ENCODE results near the gene RNF144A. TPM values are rescaled to one million over a fixed set of nuclear protein-coding genes. Genes with fewer than 3 reads are reported as not detected.

Gene RNF144A
- total and polyA plus RNA-seq, 2 donors (not counting 1 experiment from before 2014, with no cell fraction given): 0.17 to 0.24 TPM

DNA sequence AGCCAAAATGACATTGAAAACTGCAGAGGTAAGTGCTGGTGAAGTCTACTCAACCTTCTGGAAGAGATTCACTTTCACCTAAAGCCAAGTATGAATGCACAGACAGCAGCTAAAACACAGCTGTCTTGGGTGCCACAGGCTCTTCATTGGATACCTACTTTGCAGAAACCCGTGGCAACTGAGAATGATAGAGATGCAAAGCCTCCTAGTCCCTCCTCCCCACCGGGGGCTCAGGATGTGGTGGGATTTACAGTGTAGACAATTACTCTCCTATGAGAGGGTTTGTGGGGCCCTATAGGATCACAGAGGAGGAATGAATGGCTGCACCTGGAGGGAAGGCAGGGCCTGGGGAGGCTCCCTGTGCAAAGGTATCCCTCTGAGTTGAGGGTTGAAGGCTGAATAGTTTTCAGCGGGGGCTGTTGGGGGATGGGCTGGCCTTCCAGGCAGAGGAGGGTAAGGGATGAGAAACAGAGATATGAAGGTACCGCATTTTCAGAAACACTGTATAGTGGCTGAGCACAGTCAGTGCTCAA, 131.6 kb downstream of the RNF144A start:
- Histone ChIP-seq H4K20me1 (ENCODE audit: control insufficient read depth, extremely low read depth, insufficient read depth, low read length) (no peaks in the 10 kb centered on the region), H3K9me3 (ENCODE audit: control insufficient read depth, insufficient read depth, low read depth, low read length) (no peaks in the 10 kb centered on the region), H3K4me3 (replicated peaks in 1 of 4; ENCODE audit: control extremely low read depth in 1 of 4, insufficient read depth in 1 of 4, low read depth in 3 of 4, low read length in 4 of 4) (no peak overlapping the region), H3K4me2 (ENCODE audit: extremely low read depth, insufficient read depth, low read length) (no peak overlapping the region), H3K4me1 (ENCODE audit: control insufficient read depth, extremely low read depth, insufficient read depth, low read length) (no peaks in the 10 kb centered on the region), H2AFZ (ENCODE audit: low read length) (no peak overlapping the region), H3K36me3 (ENCODE audit: control insufficient read depth, insufficient read depth, low read length) (no peaks in the 10 kb centered on the region), H3K27ac (ENCODE audit: insufficient read depth, low read length) (no peak overlapping the region), H3K79me2 (ENCODE audit: control insufficient read depth, insufficient read depth, low read length) (no peaks in the 10 kb centered on the region), H3K27me3 (ENCODE audit: control insufficient read depth, insufficient read depth, low read length) (no peaks in the 10 kb centered on the region), H3K9ac (ENCODE audit: insufficient read depth, low read length) (no peak overlapping the region)
- DNase-seq (ENCODE audit: low read depth in 2 of 2): no peak
- TF ChIP-seq EZH2 (IDR thresholded peaks at IDR 0.05; ENCODE audit: low read length, missing control alignments): no peak
- TF ChIP-seq, protein P1, sequence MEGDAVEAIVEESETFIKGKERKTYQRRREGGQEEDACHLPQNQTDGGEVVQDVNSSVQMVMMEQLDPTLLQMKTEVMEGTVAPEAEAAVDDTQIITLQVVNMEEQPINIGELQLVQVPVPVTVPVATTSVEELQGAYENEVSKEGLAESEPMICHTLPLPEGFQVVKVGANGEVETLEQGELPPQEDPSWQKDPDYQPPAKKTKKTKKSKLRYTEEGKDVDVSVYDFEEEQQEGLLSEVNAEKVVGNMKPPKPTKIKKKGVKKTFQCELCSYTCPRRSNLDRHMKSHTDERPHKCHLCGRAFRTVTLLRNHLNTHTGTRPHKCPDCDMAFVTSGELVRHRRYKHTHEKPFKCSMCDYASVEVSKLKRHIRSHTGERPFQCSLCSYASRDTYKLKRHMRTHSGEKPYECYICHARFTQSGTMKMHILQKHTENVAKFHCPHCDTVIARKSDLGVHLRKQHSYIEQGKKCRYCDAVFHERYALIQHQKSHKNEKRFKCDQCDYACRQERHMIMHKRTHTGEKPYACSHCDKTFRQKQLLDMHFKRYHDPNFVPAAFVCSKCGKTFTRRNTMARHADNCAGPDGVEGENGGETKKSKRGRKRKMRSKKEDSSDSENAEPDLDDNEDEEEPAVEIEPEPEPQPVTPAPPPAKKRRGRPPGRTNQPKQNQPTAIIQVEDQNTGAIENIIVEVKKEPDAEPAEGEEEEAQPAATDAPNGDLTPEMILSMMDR (conservative IDR thresholded peaks at IDR 0.05 in 1 of 2, IDR thresholded peaks at IDR 0.05 in 1 of 2; ENCODE audit: low read depth in 1 of 2, low read length in 2 of 2): no peak

DNA sequence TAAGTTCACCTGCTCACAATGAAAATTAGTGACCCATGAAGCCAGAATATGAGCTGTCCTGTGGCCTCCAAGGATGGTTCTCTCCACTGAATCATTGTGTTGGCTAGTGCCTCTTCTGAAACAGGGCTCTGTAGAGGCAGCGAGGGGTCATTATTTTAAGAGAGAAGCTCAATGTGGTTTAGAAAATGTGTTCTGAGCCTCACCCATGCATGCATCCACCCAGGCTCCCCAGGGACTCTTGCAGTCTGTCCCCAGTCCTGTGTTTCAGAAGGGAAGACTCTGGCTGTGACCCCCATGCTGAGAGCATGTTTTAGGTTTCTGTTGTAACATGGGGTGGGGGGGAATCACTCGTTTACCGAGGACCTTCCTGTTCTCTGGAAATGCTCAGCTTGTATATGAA, 135.2 kb downstream of the RNF144A start:
- no peak for DNase-seq (ENCODE audit: low read depth in 2 of 2)
- Histone ChIP-seq H3K4me2 (ENCODE audit: extremely low read depth, insufficient read depth, low read length) (no peak overlapping the region), H3K27ac (ENCODE audit: insufficient read depth, low read length) (no peak overlapping the region), H3K9me3 (ENCODE audit: control insufficient read depth, insufficient read depth, low read depth, low read length) (no peaks in the 10 kb centered on the region), H3K4me1 (ENCODE audit: control insufficient read depth, extremely low read depth, insufficient read depth, low read length) (no peaks in the 10 kb centered on the region), H3K36me3 (ENCODE audit: control insufficient read depth, insufficient read depth, low read length) (no peaks in the 10 kb centered on the region), H3K9ac (ENCODE audit: insufficient read depth, low read length) (no peak overlapping the region), H4K20me1 (ENCODE audit: control insufficient read depth, extremely low read depth, insufficient read depth, low read length) (no peaks in the 10 kb centered on the region), H3K4me3 (replicated peaks in 1 of 4; ENCODE audit: control extremely low read depth in 1 of 4, insufficient read depth in 1 of 4, low read depth in 3 of 4, low read length in 4 of 4) (no peak overlapping the region), H3K79me2 (ENCODE audit: control insufficient read depth, insufficient read depth, low read length) (no peaks in the 10 kb centered on the region), H3K27me3 (ENCODE audit: control insufficient read depth, insufficient read depth, low read length) (no peaks in the 10 kb centered on the region), H2AFZ (ENCODE audit: low read length) (no peak overlapping the region)
- no peak for TF ChIP-seq EZH2 (IDR thresholded peaks at IDR 0.05; ENCODE audit: low read length, missing control alignments)
- TF ChIP-seq, protein P1 (conservative IDR thresholded peaks at IDR 0.05 in 1 of 2, IDR thresholded peaks at IDR 0.05 in 1 of 2; ENCODE audit: low read depth in 1 of 2, low read length in 2 of 2): no peak

DNA sequence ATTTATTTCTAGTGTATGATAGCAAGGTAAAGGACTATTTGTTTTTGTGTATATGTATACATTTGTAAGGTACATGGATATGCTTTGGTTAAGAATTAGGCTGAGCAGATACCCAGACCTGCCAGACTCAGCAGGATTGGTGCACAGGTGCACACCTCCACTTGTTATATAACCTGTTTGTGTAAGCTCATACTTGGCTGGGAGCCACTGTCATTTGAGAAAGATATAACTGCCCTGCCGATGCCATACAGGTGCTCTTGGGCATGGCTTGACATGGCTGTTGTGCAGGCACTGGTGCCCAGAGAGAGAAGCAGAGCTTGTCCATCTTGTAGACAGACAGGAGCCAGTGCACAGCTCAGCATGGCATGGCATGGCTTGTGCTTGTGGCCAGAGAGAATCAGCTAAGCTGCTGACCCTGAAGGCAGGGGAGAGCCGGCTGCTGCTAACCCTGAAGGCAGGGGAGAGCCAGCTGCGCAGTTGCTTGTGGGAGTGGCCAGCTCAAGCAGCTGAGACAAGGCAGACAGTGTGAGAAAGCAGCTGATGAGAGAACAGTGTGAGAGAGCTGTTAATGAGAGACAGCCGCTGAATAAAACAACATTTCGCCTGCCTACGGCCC, 136.5 kb downstream of the RNF144A start:
- Histone ChIP-seq H3K9ac (ENCODE audit: insufficient read depth, low read length) (no peak overlapping the region), H3K27me3 (ENCODE audit: control insufficient read depth, insufficient read depth, low read length) (no peaks in the 10 kb centered on the region), H3K4me3 (replicated peaks in 1 of 4; ENCODE audit: control extremely low read depth in 1 of 4, insufficient read depth in 1 of 4, low read depth in 3 of 4, low read length in 4 of 4) (no peak overlapping the region), H4K20me1 (ENCODE audit: control insufficient read depth, extremely low read depth, insufficient read depth, low read length) (no peaks in the 10 kb centered on the region), H3K9me3 (ENCODE audit: control insufficient read depth, insufficient read depth, low read depth, low read length) (no peaks in the 10 kb centered on the region), H2AFZ (ENCODE audit: low read length) (no peak overlapping the region), H3K27ac (ENCODE audit: insufficient read depth, low read length) (no peak overlapping the region), H3K4me1 (ENCODE audit: control insufficient read depth, extremely low read depth, insufficient read depth, low read length) (no peaks in the 10 kb centered on the region), H3K36me3 (ENCODE audit: control insufficient read depth, insufficient read depth, low read length) (no peaks in the 10 kb centered on the region), H3K4me2 (ENCODE audit: extremely low read depth, insufficient read depth, low read length) (no peak overlapping the region), H3K79me2 (ENCODE audit: control insufficient read depth, insufficient read depth, low read length) (no peaks in the 10 kb centered on the region)
- TF ChIP-seq, protein P1 (conservative IDR thresholded peaks at IDR 0.05 in 1 of 2, IDR thresholded peaks at IDR 0.05 in 1 of 2; ENCODE audit: low read depth in 1 of 2, low read length in 2 of 2): no peak
- TF ChIP-seq EZH2 (IDR thresholded peaks at IDR 0.05; ENCODE audit: low read length, missing control alignments): no peak
- DNase-seq (ENCODE audit: low read depth in 2 of 2): no peak
